HepG2 (cell line): ENCODE results near the gene ZNF526. TPM values are rescaled to one million over a fixed set of nuclear protein-coding genes. Genes with fewer than 3 reads are reported as not detected.

Experiments
- ATAC-seq: fragments of 200-7000 bp; cut with Tn5 transposase; 3 replicates; pipeline ENCODE4 v1.9.1; 2020; ENCODE audit warnings: mild to moderate bottlenecking, moderate library complexity
- BruUV-seq: library from RNA; stranded (reverse); fragments of 400-500 nt; replicated peaks from 2 replicates; lab custom pipeline; 2021; lab: Mats Ljungman, UMichigan
- CTCF ChIA-PET: fragments of 300-600 bp; formaldehyde crosslinking; extraction: SDS; loops from one replicate; lab custom pipeline; 2021; ENCODE audit warnings: low total read pairs, inconsistent platforms, low intra/inter-chr PET ratio; lab: Yijun Ruan, JAX
- POLR2A ChIA-PET: fragments of 350-600 bp; sonication (Branson Sonifier 250); formaldehyde crosslinking; loops from one replicate; lab custom pipeline; 2020; ENCODE audit warnings: antibody characterized with exemption, inconsistent platforms; lab: Yijun Ruan, JAX
- DNase-seq: peaks from one replicate; pipeline ENCODE4 v3.0.0-alpha.2; 2015; ENCODE audit warnings: low spot score
- FAIRE-seq: peaks from 3 replicates; lab custom pipeline; 2011; peaks lifted over from hg19 to GRCh38; lab: Jason Lieb, UNC
- H2AFZ ChIP-seq: one replicate; pipeline ENCODE4 v1.6.1; 2011; ENCODE audit warnings: low read length, inconsistent platforms
- H3K27ac ChIP-seq: fragments of 300-600 bp; 3 replicates; pipeline ENCODE4 v1.8.0; 2011; ENCODE audit warnings: mixed run types, mild to moderate bottlenecking, mixed read lengths, low read length, inconsistent platforms; ENCODE audit not compliant: insufficient read depth; ENCODE audit errors: extremely low read length
- H3K27me3 ChIP-seq, 2 experiments: fragments of 200-600 bp in 1 of 2; 2 replicates in 1 of 2; 3 replicates in 1 of 2; pipeline versions ENCODE4 v1.6.0 to v1.8.0; 2011; ENCODE audit warnings: low read length in 2 of 2, mild to moderate bottlenecking in 2 of 2, moderate library complexity in 2 of 2, inconsistent platforms in 1 of 2; ENCODE audit not compliant: insufficient read depth in 2 of 2, control insufficient read depth in 1 of 2
- H3K36me3 ChIP-seq, 2 experiments: fragments of 200-600 bp in 1 of 2; replicated peaks in 1 of 2; 2 replicates in 1 of 2; 3 replicates in 1 of 2; pipeline versions ENCODE4 v1.5.1 to v1.8.0; 2011; ENCODE audit warnings: low read length in 2 of 2, inconsistent platforms in 1 of 2; ENCODE audit not compliant: insufficient read depth in 2 of 2, control insufficient read depth in 1 of 2
- H3K4me1 ChIP-seq: 2 replicates; pipeline ENCODE4 v1.5.1; 2012; ENCODE audit warnings: low read length, inconsistent platforms; ENCODE audit not compliant: insufficient read depth
- H3K4me2 ChIP-seq: 2 replicates; pipeline ENCODE4 v1.6.0; 2011; ENCODE audit warnings: low read depth, low read length, inconsistent platforms
- H3K4me3 ChIP-seq, 3 experiments: fragments of 200-600 bp in 1 of 3; sonication (generic), shearing (Covaris generic) in 1 of 3; replicated peaks in 1 of 3; 2 replicates each; pipeline ENCODE4 v1.5.1; 2011 to 2016; ENCODE audit warnings: low read length in 3 of 3, inconsistent platforms in 2 of 3, low read depth in 2 of 3, mild to moderate bottlenecking in 2 of 3, control low read depth in 1 of 3, mixed read lengths in 1 of 3; ENCODE audit not compliant: insufficient read depth in 1 of 3
- H3K79me2 ChIP-seq: one replicate; pipeline ENCODE4 v1.6.1; 2011; ENCODE audit warnings: low read length, inconsistent platforms; ENCODE audit not compliant: insufficient read depth
- H3K9ac ChIP-seq: 2 replicates; pipeline ENCODE4 v1.6.0; 2011; ENCODE audit warnings: mild to moderate bottlenecking, low read depth, low read length, inconsistent platforms; ENCODE audit not compliant: insufficient read depth
- H3K9me3 ChIP-seq: 2 replicates; pipeline ENCODE4 v1.5.1; 2012; ENCODE audit warnings: mild to moderate bottlenecking, low read length
- H4K20me1 ChIP-seq: 2 replicates; pipeline ENCODE4 v1.6.0; 2011; ENCODE audit warnings: inconsistent platforms, mild to moderate bottlenecking, low read length, moderate library complexity; ENCODE audit not compliant: insufficient read depth
- DPF2 ChIP-seq: sonication (generic); formaldehyde crosslinking; IDR thresholded peaks from 2 replicates; pipeline ENCODE4 v1.4.0; 2020; ENCODE audit warnings: mild to moderate bottlenecking, low read depth, missing genetic modification reagents, borderline replicate concordance
- FOXK2 ChIP-seq: fragments of 450-650 bp; IDR thresholded peaks from 2 replicates; pipeline ENCODE4 v1.6.1; 2016
- KDM2A ChIP-seq: sonication (generic); formaldehyde crosslinking; IDR thresholded peaks from 2 replicates; pipeline ENCODE4 v1.4.0; 2020; ENCODE audit warnings: low read depth, missing genetic modification reagents, borderline replicate concordance
- PAF1 ChIP-seq: IDR thresholded peaks from 2 replicates; pipeline ENCODE4 v1.6.1; 2016; ENCODE audit warnings: missing genetic modification reagents, missing compliant biosample characterization
- RFXANK ChIP-seq: IDR thresholded peaks from 2 replicates; pipeline ENCODE4 v1.6.1; 2016
- SKI ChIP-seq: fragments of 450-650 bp; IDR thresholded peaks from one replicate; pipeline ENCODE4 v1.6.1; 2018; ENCODE audit warnings: mild to moderate bottlenecking; ENCODE audit not compliant: partially characterized antibody
- THRA ChIP-seq: sonication (generic); formaldehyde crosslinking; IDR thresholded peaks from 2 replicates; pipeline ENCODE4 v1.4.0; 2020; ENCODE audit warnings: missing genetic modification reagents, borderline replicate concordance
- ZBTB7A ChIP-seq: sonication (generic); formaldehyde crosslinking; IDR thresholded peaks from 2 replicates; pipeline ENCODE4 v1.8.0; 2022; ENCODE audit warnings: mild to moderate bottlenecking, missing genetic modification reagents
- ZNF10 ChIP-seq: sonication (generic); formaldehyde crosslinking; IDR thresholded peaks from 2 replicates; pipeline ENCODE4 v1.4.0; 2020; ENCODE audit warnings: mild to moderate bottlenecking, low read depth, missing genetic modification reagents, borderline replicate concordance
- ZNF142 ChIP-seq: sonication (generic); formaldehyde crosslinking; IDR thresholded peaks from 2 replicates; pipeline ENCODE4 v1.4.0; 2020; ENCODE audit warnings: missing genetic modification reagents
- ZNF24 ChIP-seq: fragments of 450-650 bp; IDR thresholded peaks from 2 replicates; pipeline ENCODE4 v1.6.1; 2017; ENCODE audit warnings: antibody characterized with exemption, mild to moderate bottlenecking
- ZNF281 ChIP-seq: sonication (generic); formaldehyde crosslinking; IDR thresholded peaks from 2 replicates; pipeline ENCODE4 v1.4.0; 2020; ENCODE audit warnings: missing genetic modification reagents, borderline replicate concordance
- ZNF335 ChIP-seq: sonication (generic); formaldehyde crosslinking; IDR thresholded peaks from 2 replicates; pipeline ENCODE4 v1.4.0; 2020; ENCODE audit warnings: missing genetic modification reagents
- ZNF547 ChIP-seq: sonication (generic); formaldehyde crosslinking; IDR thresholded peaks from 2 replicates; pipeline ENCODE4 v1.5.1; 2020; ENCODE audit warnings: mild to moderate bottlenecking, missing genetic modification reagents
- ZNF674 ChIP-seq: sonication (generic); formaldehyde crosslinking; IDR thresholded peaks from 2 replicates; pipeline ENCODE4 v1.5.0; 2020; ENCODE audit warnings: low read depth, mild to moderate bottlenecking, missing genetic modification reagents
- ZNF761 ChIP-seq: sonication (generic); formaldehyde crosslinking; conservative IDR thresholded peaks from 2 replicates; pipeline ENCODE4 v1.4.0; 2020; ENCODE audit warnings: mild to moderate bottlenecking, missing genetic modification reagents
- WGBS: methylation state at CpG from one replicate; pipeline ENCODE4 v1.1.6; 2017; ENCODE audit warnings: low lambda C conversion rate; 5-methylcytosine and 5-hydroxymethylcytosine counted together
- in situ Hi-C: cut with HindIII; loops from 2 replicates; pipeline ENCODE4 v1.10.0; 2017; ENCODE audit warnings: low pct_unique_long_range_greater_than_20kb; ENCODE audit not compliant: extremely low pct_ligation_motif_present
- intact Hi-C: fragments of 100-400 bp; cut with micrococcal nuclease; formaldehyde crosslinking; loops from one replicate; pipeline ENCODE4 v1.10.0; 2022; ENCODE audit not compliant: unreplicated experiment
- polyA plus RNA-seq, 8 experiments: library from polyadenylated mRNA; depleted of rRNA in 3 of 8; stranded (reverse) in 7 of 8; unstranded in 1 of 8; fragments of >200 nt; fragmentation: Illumina TruSeq in 4 of 8; extraction: Trizol in 4 of 8; gene quantifications; 2 replicates each; pipeline versions ENCODE4 v1.2.1 to v1.2.3, GENCODE V29; 2011 to 2016; ENCODE audit warnings: low read depth in 4 of 8, missing spikeins in 1 of 8, mixed read lengths in 1 of 8; ENCODE audit not compliant: insufficient read depth in 1 of 8
- total RNA-seq, 5 experiments: library from RNA; depleted of rRNA; stranded (reverse); fragments of >200 nt; fragmentation: Illumina TruSeq; extraction: Trizol; gene quantifications; 2 replicates each; pipeline ENCODE4 v1.2.3, GENCODE V29; 2016; ENCODE audit warnings: low read depth in 1 of 5

ZNF526 gene
- total and polyA plus RNA-seq, 2 of the 13 experiments (the other 11 are each of a cell fraction or from before 2014, with no cell fraction given): 3.3 to 8.4 TPM

GRCh38 chr19:42197375-42197817 lies 22.7 kb upstream of the ZNF526 start:
- intact Hi-C loops: no loop called here
- WGBS: 80% methylated on average over 2 of the region's 5 CpGs
- no peaks in the 10 kb centered on the region; a peak in 1 of 5 replicates for H3K27me3 ChIP-seq
- in situ Hi-C loops: no loop called here
- no peaks in the 10 kb centered on the region for H3K4me1 ChIP-seq
- H3K27ac ChIP-seq: no peak overlapping the region
- ATAC-seq (no peak), FAIRE-seq (no peak), DNase-seq (no peak)
- CTCF ChIA-PET: no interaction called here
- POLR2A ChIA-PET: no interaction called here
- peaks cover 4% of the 10 kb centered on the region; the same call in 1 of the 2 replicates for H3K9me3 ChIP-seq
- H3K79me2 ChIP-seq: no peaks in the 10 kb centered on the region
- no peak overlapping the region for H2AFZ ChIP-seq
- no peak overlapping the region for H3K9ac ChIP-seq
- peaks cover 25 to 39% of the 10 kb centered on the region in 2 experiments for H3K36me3 ChIP-seq
- H3K4me3 ChIP-seq: no peak overlapping the region
- BruUV-seq: no TSS peak
- H4K20me1 ChIP-seq: peaks cover 17% of the 10 kb centered on the region; the same call in 1 of the 2 replicates
- no peak overlapping the region for H3K4me2 ChIP-seq
- no peak for TF ChIP-seq ZNF335 (CRISPR knock-in tag)
- no peak for TF ChIP-seq DPF2 (CRISPR knock-in tag)
- no peak for TF ChIP-seq THRA (CRISPR knock-in tag)
- peak; percentile 59; the same call in 1 of the 2 replicates for TF ChIP-seq PAF1 (CRISPR knock-in tag)
- no peak for TF ChIP-seq SKI
- TF ChIP-seq ZNF761: no peak
- no peak for TF ChIP-seq FOXK2
- TF ChIP-seq ZNF142 (CRISPR knock-in tag): no peak
- no peak for TF ChIP-seq ZNF674 (CRISPR knock-in tag)
- no peak for TF ChIP-seq ZNF10 (CRISPR knock-in tag)
- no peak for TF ChIP-seq RFXANK (CRISPR knock-in tag)
- no peak for TF ChIP-seq KDM2A
- TF ChIP-seq ZNF281 (CRISPR knock-in tag): peak; percentile 55
- TF ChIP-seq ZNF24: no peak
- no peak for TF ChIP-seq ZNF547
- no peak for TF ChIP-seq ZBTB7A (CRISPR knock-in tag)
